Renal cortex interstitium (tissue), 11 donors: ENCODE measurements around the gene DPP8. TPM values are rescaled to one million over a fixed set of nuclear protein-coding genes. Genes with fewer than 3 reads are reported as not detected.
"Not testable (repeated sequence)": the region's sequence is repeated elsewhere in the genome, so short reads cannot be mapped to it uniquely, and the experiment has no call there.

ENCODE experiments used
- DNase-seq, 11 donors: peaks; one replicate each; pipeline ENCODE4 v3.0.0-alpha.2; 2013; ENCODE audit warnings: low read depth in 9 of 11, low spot score in 4 of 11; ENCODE audit errors: extremely low read depth in 1 of 11
- polyA plus RNA-seq, 3 donors: library from polyadenylated mRNA; unstranded; fragments of 120-200 nt; gene quantifications; one replicate each; pipeline ENCODE4 v1.2.1, GENCODE V29; 2013; ENCODE audit not compliant: insufficient read length in 3 of 3

Gene DPP8
- polyA plus RNA-seq, 3 donors: 25.3 to 31.5 (median 26.9) TPM

DNA sequence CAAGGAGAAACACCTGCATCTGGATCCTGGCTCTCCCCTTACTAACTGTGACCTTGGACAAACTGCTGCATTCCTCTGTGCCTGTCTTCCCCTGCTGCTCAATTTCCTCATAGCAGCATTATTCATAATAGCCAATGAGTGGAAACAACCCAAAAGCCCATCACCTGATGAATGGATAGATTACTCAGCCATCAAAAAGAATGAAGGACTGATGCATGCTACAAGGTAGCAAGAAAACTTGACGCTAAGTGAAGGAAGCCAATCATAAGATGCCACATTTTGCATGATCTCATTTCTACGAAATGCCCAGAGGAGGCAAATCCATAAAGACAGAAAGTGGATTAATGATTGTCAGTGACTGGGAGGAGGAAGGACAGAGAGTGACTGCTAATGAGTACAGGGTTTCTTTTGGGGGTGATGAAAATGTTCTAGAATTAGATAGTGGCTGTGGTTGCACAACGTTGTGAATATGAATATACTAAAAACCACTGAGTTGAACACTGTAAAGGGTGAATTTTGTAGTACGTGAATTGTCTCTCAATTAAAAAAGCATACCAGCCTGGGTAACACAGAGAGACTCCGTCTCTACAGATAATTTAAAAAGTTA is 105.9 kb downstream of the DPP8 start:
- no peak for DNase-seq

DNA sequence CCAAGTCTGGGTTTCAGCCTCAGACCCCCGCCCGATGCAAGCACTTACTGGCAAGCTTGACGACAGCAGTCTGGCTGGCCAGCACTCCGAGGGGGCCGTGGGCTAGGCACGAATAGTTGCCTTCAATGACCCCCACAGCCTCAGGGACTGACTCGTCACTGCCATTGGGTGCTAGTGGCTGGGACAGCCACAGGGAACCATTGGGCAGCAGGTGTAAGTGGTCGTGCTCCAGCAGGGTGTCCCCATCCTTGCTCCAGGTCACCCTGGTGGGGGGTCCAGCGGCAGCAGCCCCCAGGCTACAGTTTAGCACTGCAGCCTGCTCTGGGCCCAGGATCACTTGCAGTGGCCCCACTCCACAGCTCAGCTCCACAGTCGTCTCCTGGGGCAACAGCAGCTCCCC is 106.5 kb downstream of the DPP8 start:
- DNase-seq: no peak

DNA sequence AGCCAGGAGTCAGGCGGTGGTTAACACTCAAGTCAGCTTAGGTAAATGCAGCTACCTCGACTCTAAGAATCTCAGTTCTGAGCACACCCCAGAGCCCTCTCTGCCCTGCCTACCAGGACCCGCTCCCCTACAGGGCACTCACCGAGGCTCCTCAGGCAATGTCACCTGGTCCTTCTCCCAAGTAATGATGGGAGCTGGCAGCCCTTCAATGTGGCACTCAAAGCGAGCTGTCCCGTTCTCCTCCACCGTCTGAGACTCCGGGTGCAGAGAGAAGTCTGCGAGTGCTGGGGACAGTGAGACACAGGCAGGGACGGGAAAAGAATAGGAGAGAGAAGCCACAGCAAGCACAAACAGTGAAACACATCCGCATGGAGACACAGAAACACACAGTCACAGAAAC is 107.5 kb downstream of the DPP8 start:
- DNase-seq: no peak

DNA sequence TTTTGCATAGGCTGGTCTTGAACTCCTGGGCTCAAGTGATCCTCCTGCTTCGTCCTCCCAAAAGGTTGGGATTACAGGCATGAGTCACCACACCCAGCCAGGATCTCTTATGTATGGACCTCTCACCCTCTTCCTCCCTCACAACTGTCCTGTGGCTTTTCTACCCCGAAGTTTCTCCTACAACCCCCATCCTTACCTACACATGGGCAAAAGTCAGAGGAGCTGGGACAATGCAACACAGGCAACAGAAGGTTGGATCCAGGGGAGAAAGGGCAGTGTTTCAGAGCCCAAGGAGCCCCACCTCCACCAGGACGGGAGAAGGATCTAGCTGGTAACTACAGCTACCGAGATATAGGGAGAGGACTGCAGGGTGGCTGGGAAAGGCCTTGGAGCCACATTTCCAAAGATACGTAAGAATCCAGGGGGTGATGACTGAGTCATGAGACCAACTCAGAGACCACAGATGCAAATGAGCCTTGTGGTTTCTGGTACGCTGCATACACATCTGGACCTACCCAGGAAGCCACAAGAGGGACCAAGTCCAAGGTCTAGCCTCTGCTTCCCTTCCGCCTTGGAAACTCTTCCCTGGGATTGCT is 108.4 kb downstream of the DPP8 start:
- DNase-seq: no peak

DNA sequence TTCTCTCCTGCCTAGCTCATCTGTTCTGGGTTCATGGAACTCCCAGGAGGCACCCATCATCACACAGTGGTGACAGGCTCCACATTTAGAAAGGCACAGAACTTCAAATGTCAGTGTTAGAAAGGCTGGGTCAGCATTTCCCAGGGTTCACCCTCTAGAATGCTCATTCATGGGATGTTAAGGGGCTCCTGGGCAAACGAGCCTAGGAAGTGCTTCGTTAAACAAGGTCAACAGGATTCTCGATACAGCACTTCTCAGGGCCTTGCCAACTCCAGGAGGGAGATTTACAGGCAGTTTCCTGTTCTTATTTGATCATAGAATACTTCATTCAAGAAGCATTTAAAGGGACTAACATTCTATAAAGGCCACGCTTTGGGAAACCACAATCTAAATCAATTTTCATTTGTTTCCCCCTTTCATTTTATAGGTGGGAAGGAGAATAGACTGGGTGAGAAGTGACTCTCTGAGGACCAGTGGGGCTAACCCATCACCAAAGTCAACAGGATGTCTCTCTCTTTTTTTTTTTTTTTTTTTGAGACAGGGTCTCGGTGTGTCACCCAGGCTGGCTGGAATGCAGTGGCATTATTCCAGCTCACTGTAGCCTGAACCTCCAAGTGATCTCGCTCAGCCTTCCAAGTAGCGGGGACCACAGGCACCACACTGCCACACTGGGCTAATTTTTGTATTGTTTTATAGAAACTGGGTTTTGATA is 109.0 kb downstream of the DPP8 start:
- DNase-seq: no peak

DNA sequence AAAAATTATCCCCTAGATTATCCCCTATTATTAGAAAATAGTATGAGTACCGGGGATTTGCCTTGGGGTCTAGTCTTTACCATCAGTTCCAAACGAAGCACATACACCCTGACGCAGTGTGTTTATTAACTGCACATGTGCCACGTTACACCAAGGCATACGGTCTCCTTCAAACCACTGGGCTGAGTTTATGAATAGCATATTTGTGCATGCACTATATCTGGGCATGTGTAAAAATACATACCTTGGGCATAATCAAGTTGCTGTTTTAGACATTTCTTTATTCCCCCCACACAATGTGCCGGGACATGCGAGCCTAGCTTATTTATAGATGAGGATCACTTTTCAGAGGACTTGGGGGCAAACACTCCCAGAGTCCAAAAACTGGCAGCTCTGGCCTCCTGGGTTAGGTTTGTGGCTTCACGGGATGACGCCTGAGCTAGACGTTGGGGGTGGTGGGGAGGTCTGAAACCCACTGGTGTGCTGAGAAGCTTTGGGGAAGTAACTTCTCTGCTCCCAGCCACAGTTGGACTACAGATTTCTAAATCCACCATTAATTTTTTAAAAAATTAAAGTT is 111.0 kb downstream of the DPP8 start:
- no peak for DNase-seq

DNA sequence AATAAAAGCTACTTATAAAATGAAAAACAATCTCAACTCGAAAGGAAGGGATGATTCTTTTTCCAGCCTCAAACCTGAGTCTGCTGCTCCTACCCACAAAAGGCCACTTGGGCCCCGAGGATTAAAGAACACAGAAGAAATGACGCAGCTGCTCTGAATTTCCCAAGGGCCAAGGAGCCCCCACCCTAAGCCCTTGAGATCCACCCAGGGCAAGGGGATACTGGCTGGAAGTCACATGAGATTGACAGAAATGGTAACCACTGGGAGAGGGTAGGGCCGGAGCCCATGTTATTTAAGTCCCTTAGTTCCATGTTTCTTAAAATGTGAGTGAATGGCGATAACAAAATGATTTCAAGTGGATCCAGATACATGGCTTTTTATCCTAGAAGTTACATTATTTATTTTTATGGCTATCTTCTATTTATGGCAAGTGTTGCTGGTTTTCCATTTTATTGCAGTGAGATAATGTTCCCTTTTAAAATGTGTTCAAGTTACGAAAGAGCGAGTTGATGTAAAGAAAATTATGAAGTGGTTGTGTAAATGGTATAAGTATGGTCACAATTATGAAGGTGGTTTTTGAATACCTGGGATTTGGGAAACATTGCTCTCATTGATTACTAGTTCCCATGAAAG is 111.6 kb downstream of the DPP8 start:
- no peak for DNase-seq

DNA sequence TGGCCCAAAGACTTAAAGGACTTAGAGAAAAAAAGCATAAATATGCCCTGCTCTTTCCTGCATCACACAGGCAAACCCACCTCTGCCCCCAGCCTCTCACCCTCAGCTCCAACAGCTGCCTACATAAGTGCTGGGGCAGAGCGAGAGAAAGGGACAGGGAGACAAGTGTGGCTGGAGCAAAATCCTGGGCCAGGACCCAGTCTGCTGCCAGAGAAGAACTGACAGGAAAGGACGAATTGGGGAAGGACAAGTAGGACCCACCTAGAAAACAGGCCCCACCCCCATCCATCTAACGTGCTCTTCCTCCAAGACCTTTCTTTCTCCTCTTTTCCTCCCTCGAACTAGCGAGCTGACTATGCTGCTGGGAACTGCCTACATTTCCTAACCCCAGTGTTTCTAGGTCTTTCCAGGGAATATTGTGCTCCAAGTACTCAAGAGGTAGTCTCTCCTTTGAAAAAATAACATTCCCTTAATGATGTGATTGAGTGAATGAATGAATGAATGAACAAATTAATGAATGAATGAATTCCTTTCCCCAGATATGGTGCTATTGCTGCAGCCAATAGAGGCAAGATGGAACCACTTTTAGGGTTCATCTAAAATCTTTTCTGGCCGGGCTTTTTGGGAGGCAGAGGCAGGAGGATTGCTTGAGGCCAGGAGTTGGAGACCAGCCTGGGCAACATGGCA is 113.2 kb downstream of the DPP8 start:
- DNase-seq: no peak

DNA sequence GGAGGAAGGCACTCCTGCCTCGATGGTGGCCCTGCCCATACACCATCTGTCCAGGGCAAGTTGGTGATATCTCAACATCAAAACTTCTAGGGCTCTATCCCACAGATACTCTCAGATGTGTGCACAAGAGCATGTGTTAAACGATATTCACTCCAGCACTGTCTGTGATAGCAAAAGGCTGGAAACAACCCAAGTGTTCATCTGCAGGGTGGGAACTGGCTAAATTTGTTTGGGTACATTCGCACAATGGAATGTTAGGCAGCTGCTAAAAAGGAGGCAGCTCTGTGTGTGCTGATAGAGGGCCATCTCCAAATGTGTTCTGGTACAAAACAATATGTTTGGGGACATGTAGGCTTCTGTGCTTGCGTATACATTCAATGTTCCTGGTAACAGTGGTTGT is 114.5 kb downstream of the DPP8 start:
- DNase-seq: no peak

DNA sequence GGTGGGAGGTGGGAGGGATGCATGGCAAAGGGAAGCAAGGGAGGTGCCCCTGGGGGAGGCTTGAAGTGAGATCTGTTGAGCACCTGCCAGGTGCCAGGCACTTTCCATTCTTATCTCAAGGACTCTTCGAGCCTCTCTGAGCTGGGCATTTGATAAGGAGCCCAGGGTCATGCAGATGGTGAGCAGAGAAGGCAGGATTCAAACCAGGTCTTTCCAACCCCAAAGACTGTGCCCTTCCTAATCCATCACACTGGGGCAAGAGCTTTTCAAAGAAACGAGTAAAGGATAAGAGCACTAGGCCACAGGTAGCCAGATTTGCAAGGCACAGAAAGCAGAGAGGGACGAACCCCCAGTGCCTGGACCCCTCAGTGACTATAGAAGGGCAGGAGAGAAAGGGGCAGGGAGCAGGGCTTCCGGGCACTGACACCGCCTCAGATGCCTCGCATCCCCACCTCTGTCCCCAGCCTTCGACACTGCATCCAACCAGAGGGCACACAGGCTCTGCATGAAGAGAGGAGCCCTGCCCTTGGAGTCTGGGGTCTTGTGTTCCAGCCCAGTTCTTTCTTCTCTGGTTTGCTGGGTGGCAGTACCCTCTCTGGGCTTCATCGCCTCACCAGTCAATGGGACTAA is 115.8 kb downstream of the DPP8 start:
- DNase-seq: no peak

DNA sequence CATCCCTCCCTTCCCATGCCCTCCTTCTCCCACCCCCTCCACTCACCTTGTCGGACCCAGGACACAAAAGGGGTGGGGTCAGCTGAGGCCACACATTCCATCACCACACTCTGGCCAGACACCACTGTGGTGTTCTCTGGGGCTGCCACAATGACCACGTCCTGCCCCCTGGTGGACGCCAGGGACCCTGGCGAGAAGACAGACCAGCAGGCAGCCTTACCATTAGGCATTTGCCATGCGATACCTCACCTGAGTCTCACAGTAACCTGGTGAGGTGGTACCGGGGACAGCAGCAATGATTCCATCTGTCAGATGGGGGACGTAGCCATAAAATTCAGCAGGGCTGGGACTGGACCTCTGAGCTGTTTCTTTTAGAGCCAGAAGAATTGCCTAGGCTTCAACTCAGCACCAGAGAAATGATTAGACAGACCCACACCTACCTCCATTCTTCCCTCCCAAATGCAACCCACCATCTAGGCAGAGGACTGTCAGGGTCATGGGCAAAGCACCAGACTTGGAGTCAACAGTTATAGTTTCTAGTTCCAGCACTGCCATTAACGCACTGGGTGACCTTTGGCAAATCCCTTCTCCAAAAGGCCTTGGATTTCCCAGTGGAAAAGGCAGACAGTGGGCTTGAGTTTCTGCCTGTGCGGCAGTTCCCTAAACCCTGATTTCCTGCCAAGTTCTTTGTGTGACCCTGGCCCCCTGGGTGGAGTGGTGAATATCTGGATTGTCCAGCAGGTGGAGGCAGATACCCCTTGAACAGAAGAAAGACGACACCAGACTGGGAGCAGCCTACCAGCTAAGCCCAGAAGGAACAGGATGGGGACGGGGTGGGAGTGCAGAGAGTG is 116.5 kb downstream of the DPP8 start:
- peak in 4 of 11 donors; percentile 72 to 82 (median 76) for DNase-seq

DNA sequence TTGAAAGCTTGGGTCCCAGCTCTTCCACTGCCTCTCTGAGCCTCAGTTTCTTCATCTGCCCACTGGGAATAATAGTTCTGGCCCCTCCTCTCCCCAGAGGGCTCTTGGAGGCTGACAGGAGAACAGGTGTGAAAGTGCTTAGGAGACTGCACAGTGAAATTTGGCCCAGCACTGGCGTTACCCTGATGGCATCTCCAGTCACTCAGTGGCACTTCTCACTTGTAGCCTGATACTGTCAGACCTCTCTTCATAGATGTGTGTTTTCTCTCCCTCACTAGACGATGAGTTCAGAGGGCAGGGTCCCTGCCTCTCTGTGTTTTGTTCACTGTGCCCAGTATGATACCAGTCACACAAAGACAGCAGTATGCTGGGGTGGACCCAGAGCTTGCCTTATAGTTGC is 117.5 kb downstream of the DPP8 start:
- DNase-seq: no peak

DNA sequence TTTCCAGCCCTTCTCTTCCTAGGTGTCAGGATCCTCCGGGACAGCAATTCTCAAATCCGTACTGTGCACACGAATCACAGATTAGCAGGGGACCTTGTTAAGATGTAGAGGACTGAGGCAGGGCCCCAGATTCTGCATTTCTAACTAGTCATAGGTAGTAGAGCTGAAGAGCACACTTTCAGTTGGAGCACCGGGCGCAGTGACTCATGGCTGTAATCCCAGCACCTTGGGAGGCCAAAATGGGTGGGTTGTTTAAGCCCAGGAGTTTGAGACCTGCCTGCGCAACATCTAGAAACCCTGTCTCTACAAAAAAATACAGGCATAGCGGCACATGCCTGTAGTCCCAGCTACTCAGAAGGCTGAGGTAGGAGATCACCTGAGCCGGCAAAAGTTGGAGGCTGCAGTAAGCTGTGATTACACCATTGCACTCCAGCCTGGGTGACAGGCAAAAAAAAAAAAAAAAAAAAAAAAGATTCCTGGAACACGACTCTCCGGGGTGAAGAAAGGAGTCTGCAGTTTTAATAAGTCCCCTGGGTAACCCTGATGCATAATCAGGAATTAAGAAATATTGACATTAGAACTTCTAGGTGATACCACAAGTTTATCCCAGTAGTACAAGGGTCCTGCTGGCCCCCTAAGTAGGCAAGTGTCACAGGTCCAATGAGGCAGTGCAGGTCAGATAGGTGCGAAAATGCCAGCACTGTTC is 118.3 kb downstream of the DPP8 start:
- no peak for DNase-seq

DNA sequence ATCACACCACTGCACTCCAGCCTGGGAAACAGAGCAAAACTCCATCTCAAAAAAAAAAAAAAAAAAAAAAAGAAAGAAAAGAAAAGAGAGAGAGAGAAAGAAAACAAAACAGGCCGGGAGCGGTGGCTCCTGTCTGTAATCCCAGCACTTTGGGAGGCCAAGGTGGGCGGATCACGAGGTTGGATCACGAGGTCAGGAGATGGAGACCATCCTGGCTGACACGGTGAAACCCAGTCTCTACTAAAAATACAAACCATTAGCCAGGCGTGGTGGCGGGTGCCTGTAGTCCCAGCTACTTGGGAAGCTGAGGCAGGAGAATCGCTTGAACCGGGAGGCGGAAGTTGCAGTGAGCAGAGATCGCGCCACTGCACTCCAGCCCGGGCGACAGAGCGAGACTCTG is 119.0 kb downstream of the DPP8 start:
- DNase-seq: not testable (repeated sequence)

DNA sequence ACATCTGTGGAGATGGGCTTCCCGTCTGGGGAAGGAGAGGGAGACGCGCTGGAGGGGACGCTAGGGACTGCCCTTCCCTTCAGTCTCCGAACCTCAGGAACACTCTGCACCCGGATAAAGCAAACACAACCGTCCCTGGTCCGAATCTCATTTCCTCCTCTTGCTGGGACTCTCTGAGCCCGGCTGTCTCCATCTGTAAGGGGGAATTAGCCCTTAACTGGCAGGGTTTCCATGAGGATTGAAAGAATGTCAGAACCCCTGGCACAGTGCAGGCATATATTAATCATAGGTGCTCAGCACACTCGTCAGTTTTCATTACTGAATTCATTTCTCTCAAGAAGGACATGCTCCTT is 120.5 kb downstream of the DPP8 start:
- no peak for DNase-seq

DNA sequence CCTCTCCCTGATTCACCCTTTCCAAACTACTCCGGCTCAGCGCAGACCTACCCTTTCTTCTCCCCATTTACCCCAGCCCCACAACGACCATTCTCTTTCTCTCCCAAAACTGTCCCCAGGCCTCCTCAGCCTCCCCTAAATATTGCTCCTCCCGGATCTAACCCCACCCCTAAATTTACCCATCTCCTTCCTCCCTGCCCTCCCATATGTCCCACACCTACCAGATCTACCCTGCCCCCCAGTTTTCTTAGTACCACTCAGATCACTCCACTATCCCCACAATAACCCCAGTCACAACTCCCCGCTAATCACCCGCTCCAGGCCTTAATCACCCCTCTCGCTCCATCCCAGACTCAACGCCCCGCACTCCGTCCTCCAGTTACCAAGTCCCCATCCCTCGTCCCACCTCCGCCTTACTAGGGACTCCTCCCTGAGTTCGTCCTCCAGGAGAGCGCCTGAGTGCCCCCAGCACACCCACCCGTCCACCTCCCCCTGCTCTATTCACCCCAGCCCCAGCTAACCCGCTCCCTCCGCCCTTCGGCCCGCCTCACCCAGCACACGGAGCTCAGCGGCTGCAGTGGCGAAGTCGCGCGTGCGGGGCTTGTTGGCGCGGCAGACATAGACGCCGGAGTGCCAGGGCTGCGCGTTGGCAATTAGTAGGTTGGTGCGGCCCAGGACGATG is 121.1 kb downstream of the DPP8 start:
- DNase-seq: no peak
